Measurements from ENCODE around the gene HK3. TPM values are rescaled to one million over a fixed set of nuclear protein-coding genes. Genes with fewer than 3 reads are reported as not detected.

The HK3 gene
- total and polyA plus RNA-seq, 2 of the 8 experiments (the other 6 are each of a cell fraction or from before 2014, with no cell fraction given) = not detected

GRCh38 chr5:176890455-176891330 lies 8.5 kb downstream of the HK3 start:
- Histone ChIP-seq H2BK20ac (ENCODE audit: low read length) (no peak overlapping the region), H4K20me1 (replicated peaks in 1 of 2; ENCODE audit: control insufficient read depth in 1 of 2, insufficient read depth in 2 of 2, low read length in 2 of 2) (no peaks in the 10 kb centered on the region), H3K4me3 (ENCODE audit: extremely low read depth in 1 of 4, insufficient read depth in 2 of 4, low read depth in 3 of 4, low read length in 4 of 4) (no peak overlapping the region), H4K5ac (ENCODE audit: insufficient read length, low read depth, low read length) (no peak overlapping the region), H2BK15ac (ENCODE audit: low read length) (no peak overlapping the region), H3K36me3 (ENCODE audit: control insufficient read depth in 2 of 4, insufficient read depth in 4 of 4, low read length in 3 of 4) (no peaks in the 10 kb centered on the region), H3K23ac (ENCODE audit: insufficient read length) (no peak overlapping the region), H4K8ac (ENCODE audit: extremely low read depth, insufficient read depth, low read length) (no peak overlapping the region), H2AFZ (ENCODE audit: low read length) (no peak overlapping the region), H2BK5ac (ENCODE audit: low read depth, low read length) (no peak overlapping the region), H3K18ac (ENCODE audit: extremely low read depth, low read length) (no peak overlapping the region), H3K79me1 (ENCODE audit: low read depth, low read length) (no peaks in the 10 kb centered on the region), H3K14ac (ENCODE audit: insufficient read length) (no peak overlapping the region), H3K4ac (replicated peaks; ENCODE audit: insufficient read length, low read depth, low read length) (no peak overlapping the region), H2BK12ac (ENCODE audit: low read depth, low read length) (no peak overlapping the region), H3K56ac (replicated peaks; ENCODE audit: insufficient read length, low read depth, low read length) (no peak overlapping the region), H2BK120ac (replicated peaks; ENCODE audit: low read depth, low read length) (no peak overlapping the region), H3K23me2 (ENCODE audit: low read depth, low read length) (no peaks in the 10 kb centered on the region), H3K79me2 (ENCODE audit: control insufficient read depth in 1 of 2, insufficient read depth in 2 of 2, low read length in 2 of 2) (no peaks in the 10 kb centered on the region), H3K27ac (ENCODE audit: low read depth, low read length) (no peak overlapping the region), H2AK5ac (ENCODE audit: low read depth, low read length) (no peak overlapping the region), H3K9me3 (ENCODE audit: insufficient read depth in 2 of 2, low read depth in 1 of 2, low read length in 1 of 2) (no peaks in the 10 kb centered on the region), H3K9ac (replicated peaks in 1 of 4; ENCODE audit: extremely low read depth in 1 of 4, low read depth in 3 of 4, low read length in 3 of 4) (no peak overlapping the region), H4K91ac (replicated peaks; ENCODE audit: insufficient read length, low read length) (no peak overlapping the region), H3K27me3 (replicated peaks in 1 of 4; ENCODE audit: control insufficient read depth in 3 of 4, extremely low read depth in 1 of 4, insufficient read depth in 3 of 4, low read length in 3 of 4) (no peaks in the 10 kb centered on the region), H3K4me2 (ENCODE audit: insufficient read depth in 1 of 2, low read depth in 2 of 2, low read length in 2 of 2) (no peak overlapping the region), H3K4me1 (replicated peaks in 1 of 4; ENCODE audit: control insufficient read depth in 3 of 4, insufficient read depth in 4 of 4, low read length in 3 of 4) (no peaks in the 10 kb centered on the region)
- POLR2A ChIA-PET (ENCODE audit: partially characterized antibody) = interaction anchor here (1.1 to 1.2 kb wide), 2 partner anchors 10 to 13 kb away, joined by 3 to 4 read pairs; no protein-coding TSS in a partner anchor
- FAIRE-seq = no peak
- no peak for DNase-seq (ENCODE audit: low read depth in 1 of 2, low spot score in 2 of 2)
- 88% methylated on average over 9 of the region's 9 CpGs; no CpG with 5 or more reads in 1 of the 2 experiments for WGBS, 2 experiments (ENCODE audit: extremely low coverage in 1 of 2, insufficient coverage in 1 of 2, insufficient read length in 1 of 2, insufficient replicate concordance in 2 of 2, low coverage in 1 of 2, low lambda C conversion rate in 2 of 2, missing lambda C conversion rate in 1 of 2)
- CTCF ChIA-PET (ENCODE audit: partially characterized antibody) = interaction anchor here (0.8 to 1.9 kb wide), 5 partner anchors 11 to 230 kb away, joined by 3 to 6 read pairs (median 3); no protein-coding TSS in a partner anchor
- no peak for TF ChIP-seq MAX (IDR thresholded peaks at IDR 0.05)

Data from H1 (cell line).